GM12878 (cell line): ENCODE measurements around the gene FUS. TPM values are rescaled to one million over a fixed set of nuclear protein-coding genes. Genes with fewer than 3 reads are reported as not detected.

Experiments used
- ATAC-seq: fragments of 200-7000 bp; cut with Tn5 transposase; 3 replicates; pipeline ENCODE4 v1.9.1; 2020; ENCODE audit warnings: mild to moderate bottlenecking, moderate library complexity
- BruUV-seq: library from RNA; stranded (reverse); fragments of 400-500 nt; replicated peaks from 2 replicates; lab custom pipeline; 2021; lab: Mats Ljungman, UMichigan
- CTCF ChIA-PET: fragments of 300-600 bp; sonication (Branson Sonifier 250); formaldehyde crosslinking; extraction: SDS; loops from one replicate; lab custom pipeline; 2021; ENCODE audit warnings: inconsistent platforms; lab: Yijun Ruan, JAX
- POLR2A ChIA-PET: fragments of 350-600 bp; formaldehyde crosslinking; extraction: SDS; loops from one replicate; lab custom pipeline; 2021; ENCODE audit warnings: inconsistent platforms; lab: Charles Lee
- RAD21 ChIA-PET: fragments of 300-600 bp; sonication (Branson Sonifier 250); formaldehyde crosslinking; loops from one replicate; lab custom pipeline; 2023; ENCODE audit warnings: antibody characterized with exemption; ENCODE audit not compliant: unreplicated experiment; lab: Charles Lee
- SMC1A ChIA-PET: fragments of 300-600 bp; sonication (Branson Sonifier 250); formaldehyde crosslinking; loops from one replicate; lab custom pipeline; 2023; ENCODE audit not compliant: unreplicated experiment, uncharacterized antibody; lab: Charles Lee
- DNase-seq: peaks from one replicate; pipeline ENCODE4 v3.0.0-alpha.2; 2011; ENCODE audit warnings: low read depth, low spot score
- FAIRE-seq: peaks from 3 replicates; lab custom pipeline; 2011; peaks lifted over from hg19 to GRCh38; lab: Jason Lieb, UNC
- H2AFZ ChIP-seq: 2 replicates; pipeline ENCODE4 v1.6.0; 2011; ENCODE audit warnings: low read depth, low read length, control low read depth; ENCODE audit not compliant: control insufficient read depth
- H3K27ac ChIP-seq: 2 replicates; pipeline ENCODE4 v1.5.1; 2011; ENCODE audit warnings: control low read depth; ENCODE audit not compliant: control insufficient read depth, insufficient read depth
- H3K27me3 ChIP-seq, 2 experiments: replicated peaks in 1 of 2; 2 replicates each; pipeline versions ENCODE4 v1.6.0 to v1.6.1; 2011; ENCODE audit warnings: low read length in 1 of 2; ENCODE audit not compliant: control insufficient read depth in 2 of 2, insufficient read depth in 2 of 2
- H3K36me3 ChIP-seq, 2 experiments: 2 replicates each; pipeline ENCODE4 v1.5.1; 2011; ENCODE audit warnings: low read length in 1 of 2; ENCODE audit not compliant: control insufficient read depth in 2 of 2, insufficient read depth in 2 of 2
- H3K4me1 ChIP-seq: 2 replicates; pipeline ENCODE4 v1.6.1; 2011; ENCODE audit warnings: mild to moderate bottlenecking, low read length, moderate library complexity, mixed read lengths; ENCODE audit not compliant: control insufficient read depth, insufficient read depth
- H3K4me2 ChIP-seq: 2 replicates; pipeline ENCODE4 v1.6.0; 2011; ENCODE audit warnings: control low read depth; ENCODE audit not compliant: control insufficient read depth, insufficient read depth
- H3K4me3 ChIP-seq: fragments of 200-600 bp; sonication (generic); 2 replicates; pipeline ENCODE4 v1.5.1; 2016
- H3K79me2 ChIP-seq: 2 replicates; pipeline ENCODE4 v1.6.0; 2011; ENCODE audit warnings: low read length; ENCODE audit not compliant: control insufficient read depth, insufficient read depth
- H3K9ac ChIP-seq: 2 replicates; pipeline ENCODE4 v1.8.0; 2011; ENCODE audit warnings: low read length, control low read depth, mixed read lengths; ENCODE audit not compliant: control insufficient read depth, insufficient read depth
- H3K9me3 ChIP-seq: replicated peaks from 3 replicates; pipeline ENCODE4 v1.5.1; 2011; ENCODE audit warnings: mild to moderate bottlenecking, low read length; ENCODE audit not compliant: control insufficient read depth, insufficient read depth
- H4K20me1 ChIP-seq: 2 replicates; pipeline ENCODE4 v1.6.0; 2011; ENCODE audit not compliant: control insufficient read depth, insufficient read depth
- BHLHE40 ChIP-seq, 2 experiments: fragments of 450-650 bp in 1 of 2; IDR thresholded peaks; 2 replicates each; pipeline ENCODE4 v1.6.1; 2011 to 2017; ENCODE audit warnings: low read depth in 2 of 2, borderline replicate concordance in 1 of 2, improper control_type of control experiment in 1 of 2, low read length in 1 of 2, mild to moderate bottlenecking in 1 of 2
- BRCA1 ChIP-seq: IDR thresholded peaks from 2 replicates; pipeline ENCODE4 v1.6.1; 2011; ENCODE audit warnings: low read depth, low read length, improper control_type of control experiment
- E2F8 ChIP-seq: fragments of 450-650 bp; IDR thresholded peaks from 2 replicates; pipeline ENCODE4 v1.6.1; 2018; ENCODE audit warnings: mild to moderate bottlenecking, low read depth, moderate library complexity; ENCODE audit not compliant: partially characterized antibody
- ETV6 ChIP-seq, 2 experiments: fragments of 450-650 bp in 1 of 2; IDR thresholded peaks in 1 of 2; conservative IDR thresholded peaks in 1 of 2; 2 replicates each; pipeline ENCODE4 v1.6.1; 2014; ENCODE audit warnings: antibody characterized with exemption in 1 of 2, borderline replicate concordance in 1 of 2, low read depth in 1 of 2, mild to moderate bottlenecking in 1 of 2, moderate library complexity in 1 of 2
- HCFC1 ChIP-seq: fragments of 150-350 bp; IDR thresholded peaks from 2 replicates; pipeline ENCODE4 v1.6.1; 2014; ENCODE audit warnings: low read length
- IRF5 ChIP-seq: fragments of 450-650 bp; IDR thresholded peaks from 2 replicates; pipeline ENCODE4 v1.6.1; 2017; ENCODE audit warnings: borderline replicate concordance
- MEF2B ChIP-seq: fragments of 450-650 bp; IDR thresholded peaks from 2 replicates; pipeline ENCODE4 v1.6.1; 2018; ENCODE audit warnings: mild to moderate bottlenecking, moderate library complexity; ENCODE audit not compliant: partially characterized antibody, poor library complexity, severe bottlenecking
- NFXL1 ChIP-seq: fragments of 450-650 bp; IDR thresholded peaks from 2 replicates; pipeline ENCODE4 v1.6.1; 2017; ENCODE audit warnings: antibody characterized with exemption, mild to moderate bottlenecking, borderline replicate concordance
- PAX5 ChIP-seq: IDR thresholded peaks from 2 replicates; pipeline ENCODE4 v1.6.1; 2011; ENCODE audit warnings: low read depth, low read length, borderline replicate concordance
- RAD21 ChIP-seq: IDR thresholded peaks from 2 replicates; pipeline ENCODE4 v1.6.1; 2011; ENCODE audit warnings: mild to moderate bottlenecking, low read depth, low read length, moderate library complexity; ENCODE audit not compliant: insufficient read depth
- RELB ChIP-seq: fragments of 450-650 bp; IDR thresholded peaks from 2 replicates; pipeline ENCODE4 v1.6.1; 2017; ENCODE audit warnings: low read depth, mild to moderate bottlenecking, moderate library complexity
- RUNX3 ChIP-seq: IDR thresholded peaks from 2 replicates; pipeline ENCODE4 v1.6.1; 2012; ENCODE audit warnings: low read length, inconsistent platforms
- SP1 ChIP-seq: IDR thresholded peaks from one replicate; pipeline ENCODE4 v1.6.1; 2011; ENCODE audit warnings: low read depth, low read length
- SREBF1 ChIP-seq: IDR thresholded peaks from 2 replicates; pipeline ENCODE4 v1.6.1; 2012; ENCODE audit warnings: mild to moderate bottlenecking, low read length
- SUZ12 ChIP-seq: fragments of 200-600 bp; sonication (generic); IDR thresholded peaks from one replicate; pipeline ENCODE4 v1.6.1; 2018; ENCODE audit warnings: antibody characterized with exemption, mild to moderate bottlenecking; ENCODE audit not compliant: unreplicated experiment
- TCF7 ChIP-seq: IDR thresholded peaks from 2 replicates; pipeline ENCODE4 v1.6.1; 2014; ENCODE audit warnings: antibody characterized with exemption, borderline replicate concordance
- WGBS: methylation state at CpG from one replicate; pipeline ENCODE4 v1.1.6; 2016; ENCODE audit warnings: low lambda C conversion rate; ENCODE audit not compliant: insufficient replicate concordance, insufficient coverage; ENCODE audit errors: missing lambda C conversion rate; 5-methylcytosine and 5-hydroxymethylcytosine counted together
- in situ Hi-C: fragments of 300-500 bp; cut with MboI; formaldehyde crosslinking; loops from 9 replicates; pipeline ENCODE4 v1.14.3; 2018; ENCODE audit warnings: mixed read lengths
- intact Hi-C: fragments of 100-400 bp; cut with micrococcal nuclease; formaldehyde crosslinking; loops from one replicate; pipeline ENCODE4 v1.14.2; 2022; ENCODE audit not compliant: unreplicated experiment
- polyA plus RNA-seq, 11 experiments: library from polyadenylated mRNA; depleted of rRNA in 4 of 11; unstranded in 6 of 11; stranded (reverse) in 5 of 11; fragments of >200 nt; fragmentation: Nextera tagmentation in 4 of 11; fragmentation: Illumina TruSeq in 1 of 11; extraction: Ambion mirVana in 4 of 11; extraction: Trizol in 1 of 11; gene quantifications; 1 replicate in 1 of 11; 2 replicates in 10 of 11; pipeline versions ENCODE4 v1.2.1 to v1.2.3, GENCODE V29; 2011 to 2016; ENCODE audit warnings: inconsistent platforms in 2 of 11, missing spikeins in 2 of 11, low read depth in 1 of 11
- total RNA-seq, 4 experiments: library from RNA; depleted of rRNA in 3 of 4; stranded (reverse); fragments of >200 nt in 3 of 4; fragmentation: Illumina TruSeq in 1 of 4; extraction: Trizol in 1 of 4; gene quantifications; 2 replicates each; pipeline versions ENCODE4 v1.2.1 to v1.2.3, GENCODE V29; 2013 to 2021

FUS gene
- total and polyA plus RNA-seq, 10 of the 15 experiments (the other 5 are each of a cell fraction or from before 2014, with no cell fraction given) = 46.8 to 521 (median 347) TPM

GRCh38 chr16:31138621-31139578, 41.0 kb upstream of the FUS start:
- ChIA-PET POLR2A (interaction anchor here (0.7 kb wide), 1 partner anchor 144 kb away, joined by 6 read pairs; no protein-coding TSS in a partner anchor), RAD21 (no interaction called here), SMC1A (no interaction called here), CTCF (interaction anchor here (1.2 kb wide), 1 partner anchor 185 kb away, joined by 3 read pairs; no protein-coding TSS in a partner anchor)
- Histone ChIP-seq H3K36me3 (no peaks in the 10 kb centered on the region), H3K79me2 (no peaks in the 10 kb centered on the region), H3K4me3 (no peak overlapping the region), H3K9me3 (no peaks in the 10 kb centered on the region), H3K9ac (no peak overlapping the region), H4K20me1 (no peaks in the 10 kb centered on the region), H3K27me3 (no peaks in the 10 kb centered on the region), H3K27ac (no peak overlapping the region), H3K4me1 (peaks cover 9% of the 10 kb centered on the region), H3K4me2 (no peak overlapping the region), H2AFZ (no peak overlapping the region)
- FAIRE-seq = no peak
- intact Hi-C loops = no loop called here
- BruUV-seq = no TSS peak
- no peak for DNase-seq
- 55% methylated on average over 26 of the region's 27 CpGs for WGBS
- in situ Hi-C loops = no loop called here
- no peak for ATAC-seq
- TF ChIP-seq SREBF1 (no peak), NFXL1 (no peak), ETV6 (conservative IDR thresholded peaks at IDR 0.05 in 1 of 2, IDR thresholded peaks at IDR 0.05 in 1 of 2; ENCODE audit: borderline replicate concordance in 1 of 2, low read depth in 1 of 2) (no peak), PAX5 (no peak), BHLHE40 (IDR thresholded peaks at IDR 0.05; ENCODE audit: borderline replicate concordance in 1 of 2, low read depth in 2 of 2, low read length in 1 of 2) (no peak), SP1 (no peak), BRCA1 (no peak), HCFC1 (no peak), RUNX3 (no peak), SUZ12 (no peak), IRF5 (no peak), E2F8 (no peak), RAD21 (no peak), MEF2B (no peak), RELB (no peak), TCF7 (no peak)
